Astrocyte of the cerebellum (primary cell): ENCODE measurements around the gene PBX2.

ENCODE experiments used
- DNase-seq: peaks from one replicate; pipeline ENCODE4 v3.0.0-alpha.2; 2011; ENCODE audit warnings: low read depth
- H3K4me3 ChIP-seq: 2 replicates; pipeline ENCODE4 v1.5.1; 2011; ENCODE audit warnings: mild to moderate bottlenecking, low read depth, low read length, moderate library complexity
- in situ Hi-C: cut with HindIII; loops from 2 replicates; pipeline ENCODE4 v1.10.0; 2017; ENCODE audit warnings: low sequenced_read_pairs
- TF ChIP-seq, protein P1 (sequence below): IDR thresholded peaks from 2 replicates; pipeline ENCODE4 v1.5.1; 2012; ENCODE audit warnings: low read length, low read depth, moderate library complexity, mild to moderate bottlenecking; ENCODE audit errors: missing control alignments

The PBX2 gene

DNA sequence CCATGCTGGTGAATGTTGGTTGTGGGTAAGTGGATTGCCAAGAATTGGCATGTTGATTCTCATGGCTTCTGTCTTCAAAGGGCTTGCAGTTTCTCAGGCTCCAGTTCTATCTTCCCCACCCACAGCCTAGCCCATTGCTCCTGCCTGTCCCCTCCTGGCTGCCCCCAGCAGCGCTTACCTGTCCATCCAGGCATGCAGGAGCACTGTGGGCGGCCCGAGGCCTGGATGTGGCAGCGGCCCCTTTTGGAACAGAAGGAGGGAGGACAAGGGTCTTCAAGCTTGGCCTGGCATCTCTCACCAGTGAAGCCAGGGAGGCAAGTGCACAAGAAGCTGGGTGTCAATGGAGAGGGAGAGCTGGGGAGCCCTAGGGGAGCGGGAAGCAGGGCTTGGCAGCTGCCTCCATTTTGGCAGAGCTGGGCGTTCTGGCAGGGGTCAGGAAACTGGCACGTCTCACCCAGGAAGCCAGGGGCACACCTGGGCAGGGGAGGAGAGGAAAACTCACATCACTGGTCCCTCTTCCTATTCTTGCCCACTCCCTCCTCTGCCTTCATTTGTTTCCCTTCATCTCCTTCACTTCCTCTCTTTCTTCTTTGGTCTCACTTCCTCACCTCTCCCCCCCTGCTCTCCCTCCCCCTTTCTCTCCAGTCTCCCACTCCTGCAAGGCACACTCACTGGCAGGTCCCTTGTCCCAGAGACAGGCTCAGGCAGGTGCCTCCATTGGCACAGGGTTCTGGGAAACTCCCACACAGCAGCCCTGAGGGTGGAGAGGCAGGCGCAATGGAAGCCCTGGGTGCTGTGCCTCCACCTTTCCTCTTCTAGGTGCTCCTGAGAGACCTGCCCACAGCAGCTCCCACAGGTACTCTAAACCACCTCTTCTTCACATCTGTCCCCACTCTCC, 32.6 kb upstream of the PBX2 start:
- in situ Hi-C loops = no loop called here
- TF ChIP-seq, protein P1, sequence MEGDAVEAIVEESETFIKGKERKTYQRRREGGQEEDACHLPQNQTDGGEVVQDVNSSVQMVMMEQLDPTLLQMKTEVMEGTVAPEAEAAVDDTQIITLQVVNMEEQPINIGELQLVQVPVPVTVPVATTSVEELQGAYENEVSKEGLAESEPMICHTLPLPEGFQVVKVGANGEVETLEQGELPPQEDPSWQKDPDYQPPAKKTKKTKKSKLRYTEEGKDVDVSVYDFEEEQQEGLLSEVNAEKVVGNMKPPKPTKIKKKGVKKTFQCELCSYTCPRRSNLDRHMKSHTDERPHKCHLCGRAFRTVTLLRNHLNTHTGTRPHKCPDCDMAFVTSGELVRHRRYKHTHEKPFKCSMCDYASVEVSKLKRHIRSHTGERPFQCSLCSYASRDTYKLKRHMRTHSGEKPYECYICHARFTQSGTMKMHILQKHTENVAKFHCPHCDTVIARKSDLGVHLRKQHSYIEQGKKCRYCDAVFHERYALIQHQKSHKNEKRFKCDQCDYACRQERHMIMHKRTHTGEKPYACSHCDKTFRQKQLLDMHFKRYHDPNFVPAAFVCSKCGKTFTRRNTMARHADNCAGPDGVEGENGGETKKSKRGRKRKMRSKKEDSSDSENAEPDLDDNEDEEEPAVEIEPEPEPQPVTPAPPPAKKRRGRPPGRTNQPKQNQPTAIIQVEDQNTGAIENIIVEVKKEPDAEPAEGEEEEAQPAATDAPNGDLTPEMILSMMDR = no peak
- no peak for DNase-seq
- no peak overlapping the region for H3K4me3 ChIP-seq

DNA sequence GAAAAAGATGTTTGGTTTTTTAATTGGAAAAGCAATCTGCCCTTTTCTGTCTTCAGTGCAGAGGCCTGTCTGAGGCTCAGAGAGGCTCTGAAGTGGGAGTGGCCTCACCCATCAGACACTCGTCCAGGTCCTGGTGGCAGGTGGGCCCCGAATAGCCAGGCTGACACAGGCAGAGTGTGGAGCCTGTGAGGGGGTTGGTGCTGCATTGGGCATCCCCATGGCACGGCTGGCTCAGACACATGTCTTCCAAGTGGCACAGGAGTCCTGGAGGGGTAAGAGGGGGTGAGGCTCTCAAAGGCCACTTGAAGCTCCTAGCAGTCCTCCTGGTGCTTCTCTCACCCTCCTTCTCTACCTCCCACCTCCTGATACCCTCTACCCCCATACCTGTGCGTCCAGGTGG, 30.0 kb upstream of the PBX2 start:
- in situ Hi-C loops = no loop called here
- no peak overlapping the region for H3K4me3 ChIP-seq
- TF ChIP-seq, protein P1 = no peak
- no peak for DNase-seq

DNA sequence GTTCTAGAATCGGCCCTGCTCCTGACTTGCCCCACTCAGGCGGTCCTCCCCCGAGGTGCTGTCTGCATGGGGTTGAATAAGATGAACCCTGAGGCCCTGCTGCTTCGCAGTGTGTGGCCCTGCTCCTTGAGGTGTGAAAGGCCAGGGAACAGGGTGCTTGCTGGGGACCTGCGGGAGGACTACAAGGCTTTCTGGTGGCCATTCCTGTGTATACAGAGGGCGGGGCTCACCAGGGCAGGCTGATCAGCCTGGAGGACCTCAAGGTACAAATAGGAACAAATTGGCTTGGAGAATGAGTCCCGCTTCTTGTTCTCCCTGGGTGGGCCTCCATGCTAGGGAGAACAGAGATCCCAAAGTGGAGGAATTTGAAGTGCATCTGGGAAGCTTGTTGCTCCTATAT, 28.2 kb upstream of the PBX2 start:
- DNase-seq = no peak
- in situ Hi-C loops = no loop called here
- TF ChIP-seq, protein P1 = no peak
- H3K4me3 ChIP-seq = no peak overlapping the region

DNA sequence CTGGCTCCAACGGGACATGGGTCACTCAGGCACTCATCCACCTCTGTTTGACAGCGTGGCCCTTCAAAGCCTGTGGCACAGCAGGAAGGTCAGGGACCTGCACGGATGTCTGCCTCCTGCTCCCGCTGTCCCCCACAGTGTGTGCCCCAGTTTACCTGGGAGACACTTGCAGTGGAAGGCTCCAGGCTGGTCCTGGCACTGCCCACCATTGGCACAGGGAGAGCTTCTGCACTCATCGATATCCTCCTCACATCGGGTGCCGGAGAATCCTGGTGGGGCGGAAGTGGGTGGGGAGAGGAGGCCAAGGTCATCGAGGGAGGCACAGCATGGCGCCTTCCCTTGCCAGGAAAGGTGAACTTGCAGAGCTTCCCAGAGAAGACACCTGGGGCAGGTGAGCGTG, 27.0 kb upstream of the PBX2 start:
- in situ Hi-C loops = no loop called here
- DNase-seq = no peak
- TF ChIP-seq, protein P1 = no peak
- no peak overlapping the region for H3K4me3 ChIP-seq

DNA sequence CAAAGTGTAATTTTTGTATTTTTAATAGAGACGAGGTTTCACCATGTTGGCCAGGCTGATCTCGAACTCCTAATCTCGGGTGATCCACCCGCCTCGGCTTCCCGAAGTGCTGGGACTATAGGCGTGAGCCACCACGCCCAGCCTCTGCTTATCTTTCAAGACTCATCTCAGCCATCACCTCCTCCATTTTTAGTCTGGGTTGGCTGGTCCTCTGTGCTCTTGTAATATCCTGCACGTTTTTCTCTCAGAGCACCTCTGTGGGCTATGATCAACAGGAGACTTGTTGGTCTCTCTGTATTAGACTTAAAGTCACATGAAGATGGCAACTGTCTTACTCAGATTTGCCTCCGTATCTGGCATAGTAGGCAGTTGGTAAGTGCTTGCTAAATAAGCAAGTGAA, 26.3 kb upstream of the PBX2 start:
- in situ Hi-C loops = no loop called here
- H3K4me3 ChIP-seq = no peak overlapping the region
- TF ChIP-seq, protein P1 = no peak
- DNase-seq = no peak

DNA sequence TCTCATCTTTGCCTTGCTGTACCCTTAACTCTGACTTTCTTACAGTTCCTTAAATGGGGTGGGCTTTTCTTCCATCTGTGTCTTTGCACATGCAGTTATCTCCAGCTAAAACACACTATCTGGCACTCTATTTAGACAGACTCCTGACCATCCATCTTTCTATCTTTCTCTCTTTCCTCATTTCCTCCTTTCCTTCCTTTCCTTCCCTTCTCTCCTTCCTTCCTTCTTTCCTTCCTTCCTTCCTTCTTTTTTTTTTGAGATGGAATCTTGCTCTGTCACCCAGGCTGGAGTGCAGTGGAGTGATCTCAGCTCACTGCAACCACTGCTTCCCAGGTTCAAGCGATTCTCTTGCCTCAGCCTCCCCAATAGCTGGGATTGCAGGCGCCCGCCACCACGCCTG, 25.6 kb upstream of the PBX2 start:
- TF ChIP-seq, protein P1 = no peak
- in situ Hi-C loops = no loop called here
- no peak overlapping the region for H3K4me3 ChIP-seq
- no peak for DNase-seq
